NOMO-1 treated with dmso at 0.1 percent for 144 hours (cell line): Measurements from ENCODE around the gene F2RL3.
"Not testable (repeated sequence)": the region's sequence is repeated elsewhere in the genome, so short reads cannot be mapped to it uniquely, and the experiment has no call there.

ENCODE experiments used
- DNase-seq: peaks from one replicate; lab custom pipeline; 2025; ENCODE audit not compliant: unreplicated experiment; lab: John Stamatoyannopoulos, UW

F2RL3 gene

GRCh38 chr19:16919496-16919895, 30.7 kb downstream of the F2RL3 start:
- DNase-seq, result no peak

GRCh38 chr19:16920816-16921529, 32.2 kb downstream of the F2RL3 start:
- DNase-seq, result no peak

GRCh38 chr19:16921766-16922591, 33.2 kb downstream of the F2RL3 start:
- no peak for DNase-seq

- DNase-seq, result no peak
Measured at GRCh38 chr19:16922592-16922934, 33.8 kb downstream of the F2RL3 start.

- DNase-seq, result no peak
Measured at GRCh38 chr19:16922949-16923348, 34.1 kb downstream of the F2RL3 start.

GRCh38 chr19:16927883-16928282, 39.1 kb downstream of the F2RL3 start:
- DNase-seq, result no peak

GRCh38 chr19:16928351-16928750, 39.6 kb downstream of the F2RL3 start:
- no peak for DNase-seq

- DNase-seq, result no peak
Measured at GRCh38 chr19:16928916-16929315, 40.1 kb downstream of the F2RL3 start.

GRCh38 chr19:16930753-16931152, 42.0 kb downstream of the F2RL3 start:
- DNase-seq, result no peak

GRCh38 chr19:16931306-16931705, 42.5 kb downstream of the F2RL3 start:
- no peak for DNase-seq

- DNase-seq, result no peak
Measured at GRCh38 chr19:16934489-16934888, 45.7 kb downstream of the F2RL3 start.

- no peak for DNase-seq
Measured at GRCh38 chr19:16936901-16937300, 48.1 kb downstream of the F2RL3 start.

GRCh38 chr19:16937796-16938195, 49.0 kb downstream of the F2RL3 start:
- not testable (repeated sequence) for DNase-seq

GRCh38 chr19:16938211-16938610, 49.4 kb downstream of the F2RL3 start:
- no peak for DNase-seq

- not testable (repeated sequence) for DNase-seq
Measured at GRCh38 chr19:16940063-16940462, 51.3 kb downstream of the F2RL3 start.

- no peak for DNase-seq
Measured at GRCh38 chr19:16940626-16941025, 51.8 kb downstream of the F2RL3 start.
